GM23338 (cell line): ENCODE results near the gene KIAA1586. TPM values are rescaled to one million over a fixed set of nuclear protein-coding genes. Genes with fewer than 3 reads are reported as not detected.

Experiments used
- ATAC-seq: fragments of 200-7000 bp; cut with Tn5 transposase; 3 replicates; pipeline ENCODE4 v1.9.1; 2020
- DNase-seq: peaks from one replicate; pipeline ENCODE4 v3.0.0-alpha.2; 2015; ENCODE audit warnings: low spot score
- H2AFZ ChIP-seq: fragments of 200-600 bp; sonication (generic); 2 replicates; pipeline ENCODE4 v1.8.0; 2016; ENCODE audit warnings: antibody characterized with exemption, mild to moderate bottlenecking, moderate library complexity
- H3F3A ChIP-seq: fragments of 200-600 bp; sonication (generic); replicated peaks from 2 replicates; pipeline ENCODE4 v1.8.0; 2017; ENCODE audit warnings: antibody characterized with exemption, mixed run types, low read depth
- H3K27ac ChIP-seq: fragments of 200-600 bp; sonication (generic); 2 replicates; pipeline ENCODE4 v1.6.1; 2016; ENCODE audit warnings: low read depth
- H3K27me3 ChIP-seq: fragments of 200-600 bp; sonication (generic); 2 replicates; pipeline ENCODE4 v1.8.0; 2016; ENCODE audit warnings: mild to moderate bottlenecking, mixed run types, moderate library complexity; ENCODE audit not compliant: insufficient read depth
- H3K36me3 ChIP-seq: fragments of 200-600 bp; sonication (generic); 2 replicates; pipeline ENCODE4 v1.8.0; 2016; ENCODE audit warnings: mild to moderate bottlenecking; ENCODE audit not compliant: insufficient read depth
- H3K4me1 ChIP-seq: fragments of 200-600 bp; sonication (generic); 2 replicates; pipeline ENCODE4 v1.8.0; 2016; ENCODE audit warnings: mild to moderate bottlenecking, moderate library complexity; ENCODE audit not compliant: insufficient read depth
- H3K4me2 ChIP-seq: fragments of 200-600 bp; sonication (generic); 2 replicates; pipeline ENCODE4 v1.7.1; 2017; ENCODE audit warnings: mixed run types
- H3K4me3 ChIP-seq: fragments of 200-600 bp; sonication (generic); 2 replicates; pipeline ENCODE4 v1.6.1; 2016; ENCODE audit warnings: mixed run types
- H3K79me2 ChIP-seq: fragments of 200-600 bp; sonication (generic); replicated peaks from 2 replicates; pipeline ENCODE4 v1.8.0; 2017; ENCODE audit warnings: mild to moderate bottlenecking; ENCODE audit not compliant: insufficient read depth
- H3K9me2 ChIP-seq: fragments of 200-600 bp; sonication (generic); 2 replicates; pipeline ENCODE4 v1.8.0; 2017; ENCODE audit not compliant: insufficient read depth
- H4K20me1 ChIP-seq: fragments of 200-600 bp; sonication (generic); replicated peaks from 2 replicates; pipeline ENCODE4 v1.8.0; 2017; ENCODE audit warnings: mild to moderate bottlenecking; ENCODE audit not compliant: insufficient read depth
- H3K27ac Mint-ChIP-seq: 2 replicates; pipeline ENCODE4 v1.8.0; 2020; ENCODE audit warnings: inconsistent platforms, mild to moderate bottlenecking, moderate library complexity, mixed read lengths
- H3K27me3 Mint-ChIP-seq: 3 replicates; pipeline ENCODE4 v1.8.0; 2022; ENCODE audit warnings: low read depth, mild to moderate bottlenecking, moderate library complexity, mixed read lengths, inconsistent platforms; ENCODE audit not compliant: insufficient read depth, poor library complexity
- H3K36me3 Mint-ChIP-seq: 3 replicates; pipeline ENCODE4 v1.8.0; 2021; ENCODE audit warnings: low read depth, mild to moderate bottlenecking, inconsistent platforms, moderate library complexity, mixed read lengths
- H3K4me1 Mint-ChIP-seq: 3 replicates; pipeline ENCODE4 v1.8.0; 2020; ENCODE audit warnings: mild to moderate bottlenecking, inconsistent platforms, mixed read lengths
- H3K4me3 Mint-ChIP-seq: 3 replicates; pipeline ENCODE4 v1.8.0; 2021; ENCODE audit warnings: moderate library complexity, mild to moderate bottlenecking, inconsistent platforms, mixed read lengths
- H3K9me3 Mint-ChIP-seq: 3 replicates; pipeline ENCODE4 v1.8.0; 2020; ENCODE audit warnings: moderate library complexity, mild to moderate bottlenecking, inconsistent platforms, mixed read lengths
- ETS1 ChIP-seq: IDR thresholded peaks from 2 replicates; pipeline ENCODE4 v1.6.1; 2016; ENCODE audit warnings: antibody characterized with exemption
- NANOG ChIP-seq: IDR thresholded peaks from 2 replicates; pipeline ENCODE4 v1.6.1; 2016; ENCODE audit warnings: antibody characterized with exemption, borderline replicate concordance
- POLR2AphosphoS5 ChIP-seq: IDR thresholded peaks from 2 replicates; pipeline ENCODE4 v1.6.1; 2016; ENCODE audit warnings: antibody characterized with exemption, low read depth
- REST ChIP-seq: IDR thresholded peaks from one replicate; pipeline ENCODE4 v1.6.1; 2018; ENCODE audit warnings: antibody characterized with exemption; ENCODE audit not compliant: unreplicated experiment
- ZNF114 ChIP-seq: fragments of 250-450 bp; sonication (Bioruptor Pico); IDR thresholded peaks from 2 replicates; pipeline ENCODE4 v1.5.0; 2020; ENCODE audit warnings: mild to moderate bottlenecking, moderate library complexity
- ZNF462 ChIP-seq: fragments of 250-450 bp; sonication (Bioruptor Pico); IDR thresholded peaks from 2 replicates; pipeline ENCODE4 v1.5.0; 2020; ENCODE audit warnings: mild to moderate bottlenecking, moderate library complexity
- polyA plus RNA-seq: library from polyadenylated mRNA; unstranded; fragments of >200 nt; fragmentation: Nextera tagmentation; extraction: Ambion mirVana; gene quantifications from 2 replicates; pipeline ENCODE4 v1.2.1, GENCODE V29; 2016
- total RNA-seq: library from RNA; depleted of rRNA; stranded (reverse); fragments of >200 nt; shearing (Covaris generic); gene quantifications from 2 replicates; pipeline ENCODE4 v1.2.3, GENCODE V29; 2014

The KIAA1586 gene
- total and polyA plus RNA-seq, 2 experiments from 2014 or later = 24.0 to 37.7 TPM

GRCh38 chr6:57026001-57026400 is 20.5 kb upstream of the KIAA1586 start:
- Histone ChIP-seq H3K79me2 (no peaks in the 10 kb centered on the region), H3K27me3 (no peaks in the 10 kb centered on the region), H3K36me3 (no peaks in the 10 kb centered on the region), H3F3A (no peaks in the 10 kb centered on the region), H3K27ac (no peak overlapping the region), H3K9me2 (no peaks in the 10 kb centered on the region), H4K20me1 (no peaks in the 10 kb centered on the region), H2AFZ (no peak overlapping the region), H3K4me1 (peaks cover 27% of the 10 kb centered on the region; the same call in 1 of the 2 replicates), H3K4me3 (no peak overlapping the region), H3K4me2 (no peak overlapping the region)
- H3K36me3 Mint-ChIP-seq = peaks cover 7% of the 10 kb centered on the region; the same call in 1 of the 3 replicates
- peaks cover 46% of the 10 kb centered on the region for H3K4me1 Mint-ChIP-seq
- H3K27me3 Mint-ChIP-seq = peaks cover 14% of the 10 kb centered on the region
- peaks cover 10% of the 10 kb centered on the region; the same call in 2 of the 3 replicates for H3K9me3 Mint-ChIP-seq
- H3K4me3 Mint-ChIP-seq = no peak overlapping the region
- DNase-seq = no peak
- no peak for ATAC-seq
- TF ChIP-seq ETS1 (no peak), POLR2AphosphoS5 (no peak), ZNF462 (CRISPR knock-in tag) (no peak), ZNF114 (no peak), REST (no peak), NANOG (no peak)
- no peak overlapping the region for H3K27ac Mint-ChIP-seq
